ENCODE results near the gene HECTD1.

GRCh38 chr14:31060253-31060875, 147.2 kb downstream of the HECTD1 start:
- TF ChIP-seq CTCF (IDR thresholded peaks at IDR 0.05) (no peak), POLR2AphosphoS5 (IDR thresholded peaks at IDR 0.05; ENCODE audit: low read depth, low read length) (no peak), SIN3A (IDR thresholded peaks at IDR 0.05; ENCODE audit: borderline replicate concordance, insufficient read depth, low read depth, low read length) (no peak), REST (IDR thresholded peaks at IDR 0.05; ENCODE audit: insufficient read depth in 1 of 2, low read depth in 2 of 2, low read length in 1 of 2) (no peak), TCF7L2 (IDR thresholded peaks at IDR 0.05; ENCODE audit: low read depth, low read length) (no peak)

Measured in Panc1 (cell line).